ENCODE data around the gene ZNF365.
"Not testable (repeated sequence)": the region's sequence is repeated elsewhere in the genome, so short reads cannot be mapped to it uniquely, and the experiment has no call there.

The ZNF365 gene

DNA sequence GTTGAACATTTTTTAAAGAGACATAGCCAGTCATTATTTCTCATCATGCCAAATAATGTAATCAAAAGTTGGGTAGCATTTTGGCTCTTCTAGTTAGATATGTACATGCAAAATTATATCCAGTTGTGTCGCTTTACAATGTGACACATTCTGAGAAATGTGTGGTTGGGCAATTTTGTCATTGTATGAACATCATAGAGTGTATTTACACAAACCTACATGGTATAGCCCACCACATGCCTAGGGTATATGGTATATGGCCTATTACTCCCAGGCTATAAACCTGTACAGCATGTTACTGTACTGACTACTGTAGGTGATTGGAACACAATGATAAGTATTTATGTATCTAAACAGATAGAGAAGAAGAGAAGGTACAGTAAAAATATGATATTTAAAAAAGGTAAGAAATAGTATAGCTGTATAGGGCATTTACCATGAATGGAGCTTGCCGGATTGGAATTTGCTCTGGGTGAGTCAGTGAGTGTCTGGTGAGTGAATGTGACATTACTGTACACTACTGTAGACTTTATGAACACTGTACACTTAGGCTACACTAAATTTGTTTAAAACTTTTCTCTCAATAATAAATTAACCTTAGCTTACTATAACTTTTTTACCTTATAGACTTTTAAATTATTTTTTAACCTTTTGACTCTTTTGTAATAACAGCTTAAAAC, 16.5 kb downstream of the ZNF365 start:
- no peak overlapping the region for H3K27ac ChIP-seq (ENCODE audit: insufficient read depth, low read depth, low read length, poor library complexity, severe bottlenecking)
- H3K4me3 ChIP-seq (ENCODE audit: insufficient read depth, low read depth, low read length), result no peak overlapping the region
- no peaks in the 10 kb centered on the region for H3K4me1 ChIP-seq (ENCODE audit: control insufficient read depth, insufficient read depth, low read length)
- H3K27me3 ChIP-seq (ENCODE audit: control insufficient read depth, insufficient read depth, low read length, poor library complexity, severe bottlenecking), result no peaks in the 10 kb centered on the region
- no peaks in the 10 kb centered on the region for H3K36me3 ChIP-seq (ENCODE audit: control insufficient read depth, insufficient read depth, low read length)
- 94 to 100% methylated on average over 2 of the region's 2 CpGs for WGBS, 2 experiments
- H3K9me3 ChIP-seq (ENCODE audit: control insufficient read depth, low read length), result no peaks in the 10 kb centered on the region

DNA sequence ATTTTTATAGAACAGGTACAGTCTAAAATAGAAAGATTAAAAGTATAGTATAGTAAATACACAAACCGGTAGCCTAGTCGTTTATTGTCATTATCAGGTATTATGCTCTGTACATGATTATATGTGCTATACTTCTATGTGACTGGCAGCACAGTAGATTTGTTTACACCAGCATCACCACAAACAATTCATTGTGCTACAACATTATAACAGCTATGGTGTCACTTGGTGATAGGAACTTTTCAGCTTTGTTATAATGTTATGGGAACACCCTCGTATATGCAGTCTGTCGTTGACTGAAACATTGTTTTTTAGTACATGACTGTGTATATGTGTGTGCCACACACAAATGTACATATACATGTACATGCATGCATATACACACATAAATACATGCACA, 19.1 kb downstream of the ZNF365 start:
- Histone ChIP-seq H3K9me3 (ENCODE audit: control insufficient read depth, low read length) (no peaks in the 10 kb centered on the region), H3K27ac (ENCODE audit: insufficient read depth, low read depth, low read length, poor library complexity, severe bottlenecking) (no peak overlapping the region), H3K4me1 (ENCODE audit: control insufficient read depth, insufficient read depth, low read length) (no peaks in the 10 kb centered on the region), H3K36me3 (ENCODE audit: control insufficient read depth, insufficient read depth, low read length) (no peaks in the 10 kb centered on the region), H3K27me3 (ENCODE audit: control insufficient read depth, insufficient read depth, low read length, poor library complexity, severe bottlenecking) (no peaks in the 10 kb centered on the region), H3K4me3 (ENCODE audit: insufficient read depth, low read depth, low read length) (no peak overlapping the region)
- whole genome bisulfite sequencing, 2 experiments, result 94% methylated on average over 2 of the region's 4 CpGs; no CpG with 5 or more reads in 1 of the 2 experiments

DNA sequence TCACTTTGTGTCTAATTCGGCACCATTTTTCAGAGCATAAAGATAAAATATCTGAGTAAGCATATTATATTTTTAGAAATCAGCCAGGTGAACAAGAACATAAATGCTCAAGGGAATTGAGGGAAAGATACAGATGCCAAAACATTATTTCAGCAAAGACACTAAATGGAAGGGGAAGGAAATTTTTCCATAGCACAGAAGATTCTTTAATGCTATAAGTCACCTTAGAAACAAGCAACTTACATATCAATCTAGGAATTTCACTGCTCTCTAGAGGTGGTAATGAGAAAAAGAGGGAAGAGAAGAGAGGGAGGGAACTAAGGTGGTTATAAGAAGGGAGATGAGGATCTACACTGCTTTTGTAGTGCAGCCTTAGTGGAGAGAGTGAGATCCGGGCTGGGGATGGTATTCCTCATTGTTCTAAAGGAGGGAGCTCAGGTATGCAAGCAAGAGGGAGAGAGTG, 20.4 kb downstream of the ZNF365 start:
- no peaks in the 10 kb centered on the region for H3K9me3 ChIP-seq (ENCODE audit: control insufficient read depth, low read length)
- no peak overlapping the region for H3K4me3 ChIP-seq (ENCODE audit: insufficient read depth, low read depth, low read length)
- H3K4me1 ChIP-seq (ENCODE audit: control insufficient read depth, insufficient read depth, low read length), result no peaks in the 10 kb centered on the region
- no peaks in the 10 kb centered on the region for H3K36me3 ChIP-seq (ENCODE audit: control insufficient read depth, insufficient read depth, low read length)
- WGBS, 2 experiments, result 20 to 68% methylated on average over 1 to 2 of the region's 2 CpGs
- no peak overlapping the region for H3K27ac ChIP-seq (ENCODE audit: insufficient read depth, low read depth, low read length, poor library complexity, severe bottlenecking)
- no peaks in the 10 kb centered on the region for H3K27me3 ChIP-seq (ENCODE audit: control insufficient read depth, insufficient read depth, low read length, poor library complexity, severe bottlenecking)

DNA sequence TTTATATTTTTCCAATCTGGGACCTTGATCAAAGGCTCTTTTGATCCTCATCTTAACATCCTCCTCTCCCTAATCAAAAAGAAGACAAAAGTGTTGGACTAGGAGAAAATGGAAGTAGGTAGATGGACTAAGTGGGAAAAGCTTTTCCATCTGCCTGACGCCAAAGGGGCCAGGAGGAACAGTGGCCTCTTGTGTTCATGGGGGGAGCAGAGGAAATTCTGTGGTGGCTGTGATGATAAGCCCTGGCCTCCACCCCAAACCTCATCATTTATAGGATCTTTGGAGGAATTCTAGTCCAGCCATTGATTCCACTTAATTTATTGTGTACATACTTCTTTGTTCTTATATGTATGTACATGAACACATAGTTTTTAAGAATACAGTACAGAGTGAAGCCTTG, 21.7 kb downstream of the ZNF365 start:
- H3K36me3 ChIP-seq (ENCODE audit: control insufficient read depth, insufficient read depth, low read length), result no peaks in the 10 kb centered on the region
- H3K4me1 ChIP-seq (ENCODE audit: control insufficient read depth, insufficient read depth, low read length), result no peaks in the 10 kb centered on the region
- WGBS, 2 experiments, result 80% methylated on average over 1 of the region's 1 CpG
- H3K27me3 ChIP-seq (ENCODE audit: control insufficient read depth, insufficient read depth, low read length, poor library complexity, severe bottlenecking), result no peaks in the 10 kb centered on the region
- H3K27ac ChIP-seq (ENCODE audit: insufficient read depth, low read depth, low read length, poor library complexity, severe bottlenecking), result no peak overlapping the region
- H3K9me3 ChIP-seq (ENCODE audit: control insufficient read depth, low read length), result no peaks in the 10 kb centered on the region
- H3K4me3 ChIP-seq (ENCODE audit: insufficient read depth, low read depth, low read length), result no peak overlapping the region

DNA sequence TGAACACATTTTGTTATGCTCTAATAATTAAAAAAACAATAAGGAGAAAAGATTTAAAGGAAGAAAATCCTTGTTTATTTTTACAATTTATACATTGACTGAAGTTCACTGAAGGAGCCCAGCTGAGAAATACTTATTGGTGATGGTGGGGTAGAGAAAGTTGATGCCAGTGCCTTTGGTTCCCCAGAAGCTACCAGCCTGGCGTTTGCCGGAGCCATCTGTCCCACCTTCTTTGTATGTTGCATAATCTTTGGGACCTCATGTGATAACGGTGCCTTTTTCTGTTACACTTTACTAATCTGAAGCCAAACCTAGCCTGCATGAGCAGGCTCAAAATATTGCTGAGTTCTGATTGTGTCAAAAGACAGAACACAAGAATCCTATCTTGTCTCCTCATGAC, 22.7 kb downstream of the ZNF365 start:
- H3K27me3 ChIP-seq (ENCODE audit: control insufficient read depth, insufficient read depth, low read length, poor library complexity, severe bottlenecking), result no peaks in the 10 kb centered on the region
- H3K36me3 ChIP-seq (ENCODE audit: control insufficient read depth, insufficient read depth, low read length), result no peaks in the 10 kb centered on the region
- H3K27ac ChIP-seq (ENCODE audit: insufficient read depth, low read depth, low read length, poor library complexity, severe bottlenecking), result no peak overlapping the region
- H3K4me1 ChIP-seq (ENCODE audit: control insufficient read depth, insufficient read depth, low read length), result no peaks in the 10 kb centered on the region
- no peak overlapping the region for H3K4me3 ChIP-seq (ENCODE audit: insufficient read depth, low read depth, low read length)
- WGBS, 2 experiments, result 91 to 96% methylated on average over 3 of the region's 3 CpGs
- no peaks in the 10 kb centered on the region for H3K9me3 ChIP-seq (ENCODE audit: control insufficient read depth, low read length)

DNA sequence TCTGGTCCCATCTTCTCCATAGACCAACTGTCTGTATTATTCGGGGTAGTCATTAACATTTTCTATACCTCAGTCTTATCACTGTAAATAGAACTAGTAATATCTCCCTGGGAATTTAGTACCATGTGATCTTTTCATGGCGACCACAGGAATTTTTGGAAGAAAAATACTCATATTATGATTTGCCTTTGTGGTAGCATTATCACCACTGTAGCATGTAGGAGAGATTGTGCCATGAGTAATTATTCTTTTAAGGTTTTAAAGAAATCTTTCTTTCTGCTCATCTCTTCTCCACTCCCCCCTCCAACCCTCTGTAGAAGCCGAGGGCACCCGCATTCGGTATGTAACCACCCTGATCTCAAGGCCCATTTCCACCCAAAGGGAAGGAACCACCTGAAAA, 25.0 kb downstream of the ZNF365 start:
- Histone ChIP-seq H3K4me3 (ENCODE audit: insufficient read depth, low read depth, low read length) (no peak overlapping the region), H3K36me3 (ENCODE audit: control insufficient read depth, insufficient read depth, low read length) (no peaks in the 10 kb centered on the region), H3K27me3 (ENCODE audit: control insufficient read depth, insufficient read depth, low read length, poor library complexity, severe bottlenecking) (no peaks in the 10 kb centered on the region), H3K4me1 (ENCODE audit: control insufficient read depth, insufficient read depth, low read length) (no peaks in the 10 kb centered on the region), H3K9me3 (ENCODE audit: control insufficient read depth, low read length) (no peaks in the 10 kb centered on the region), H3K27ac (ENCODE audit: insufficient read depth, low read depth, low read length, poor library complexity, severe bottlenecking) (no peak overlapping the region)
- WGBS, 2 experiments, result 96 to 100% methylated on average over 5 of the region's 5 CpGs

DNA sequence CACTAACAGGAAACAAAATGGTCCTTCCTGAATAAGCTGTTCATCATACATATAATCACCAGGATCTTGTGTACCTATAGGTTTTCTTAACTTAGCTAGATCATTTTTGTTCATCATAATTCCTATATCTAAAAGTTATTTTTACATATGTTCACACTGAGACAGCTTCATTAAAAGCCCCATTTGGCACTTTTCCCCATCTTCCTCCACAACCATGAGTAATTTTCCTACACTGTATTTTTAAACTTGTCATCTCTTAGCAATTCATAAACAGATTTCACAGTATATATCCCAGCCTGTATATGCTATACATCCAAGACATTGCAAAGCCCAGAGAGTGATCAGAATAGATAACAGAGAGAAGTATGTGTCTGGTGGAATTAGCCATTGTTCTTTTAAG, 28.3 kb downstream of the ZNF365 start:
- Histone ChIP-seq H3K4me1 (ENCODE audit: control insufficient read depth, insufficient read depth, low read length) (no peaks in the 10 kb centered on the region), H3K36me3 (ENCODE audit: control insufficient read depth, insufficient read depth, low read length) (no peaks in the 10 kb centered on the region), H3K9me3 (ENCODE audit: control insufficient read depth, low read length) (no peaks in the 10 kb centered on the region), H3K4me3 (ENCODE audit: insufficient read depth, low read depth, low read length) (no peak overlapping the region), H3K27ac (ENCODE audit: insufficient read depth, low read depth, low read length, poor library complexity, severe bottlenecking) (no peak overlapping the region), H3K27me3 (ENCODE audit: control insufficient read depth, insufficient read depth, low read length, poor library complexity, severe bottlenecking) (no peaks in the 10 kb centered on the region)

DNA sequence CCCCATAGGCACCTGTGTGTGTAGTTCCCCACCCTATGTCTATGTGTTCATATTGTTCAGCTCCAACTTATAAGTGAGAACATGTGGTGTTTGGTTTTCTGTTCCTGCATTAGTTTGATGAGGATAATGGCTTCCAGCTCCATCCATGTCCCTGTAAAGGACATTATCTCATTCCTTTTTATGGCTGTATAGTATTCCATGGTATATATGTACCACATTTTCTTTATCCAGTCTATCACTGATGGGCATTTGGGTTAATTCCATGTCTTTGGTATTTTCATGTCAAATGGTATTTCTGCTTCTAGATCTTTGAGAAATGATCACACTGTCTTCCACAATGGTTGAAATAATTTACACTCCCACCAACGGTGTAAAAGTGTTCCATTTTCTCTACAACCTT, 36.4 kb downstream of the ZNF365 start:
- not testable (repeated sequence) for H3K4me1 ChIP-seq (ENCODE audit: control insufficient read depth, insufficient read depth, low read length); H3K27ac ChIP-seq (ENCODE audit: insufficient read depth, low read depth, low read length, poor library complexity, severe bottlenecking)
- 77 to 85% methylated on average over 1 of the region's 1 CpG for WGBS, 2 experiments

DNA sequence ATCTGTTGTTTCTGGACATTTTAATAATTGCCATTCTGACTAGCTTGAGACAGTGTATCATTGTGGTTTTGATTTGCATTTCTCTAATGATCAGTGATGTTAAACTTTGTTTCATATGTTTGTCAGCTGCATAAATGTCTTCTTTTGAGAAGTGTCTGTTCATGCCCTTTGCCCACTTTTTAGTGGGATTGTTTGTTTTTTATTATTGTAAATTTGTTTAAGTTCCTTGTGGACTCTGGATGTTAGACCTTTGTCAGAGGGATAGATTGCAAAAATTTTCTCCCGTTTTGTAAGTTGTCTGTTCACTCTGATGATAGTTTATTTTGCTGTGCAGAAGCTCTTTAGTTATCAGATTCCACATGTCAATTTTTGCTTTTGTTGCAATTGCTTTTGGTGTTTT, 36.8 kb downstream of the ZNF365 start:
- not testable (repeated sequence) for H3K9me3 ChIP-seq (ENCODE audit: control insufficient read depth, low read length); H3K4me1 ChIP-seq (ENCODE audit: control insufficient read depth, insufficient read depth, low read length); H3K27ac ChIP-seq (ENCODE audit: insufficient read depth, low read depth, low read length, poor library complexity, severe bottlenecking); H3K36me3 ChIP-seq (ENCODE audit: control insufficient read depth, insufficient read depth, low read length); H3K27me3 ChIP-seq (ENCODE audit: control insufficient read depth, insufficient read depth, low read length, poor library complexity, severe bottlenecking); H3K4me3 ChIP-seq (ENCODE audit: insufficient read depth, low read depth, low read length)
- 93 to 95% methylated on average over 1 of the region's 1 CpG for WGBS, 2 experiments

More for the DNA sequence above, 36.4 kb downstream of the ZNF365 start:
- H3K36me3 ChIP-seq (ENCODE audit: control insufficient read depth, insufficient read depth, low read length); H3K27me3 ChIP-seq (ENCODE audit: control insufficient read depth, insufficient read depth, low read length, poor library complexity, severe bottlenecking); H3K4me3 ChIP-seq (ENCODE audit: insufficient read depth, low read depth, low read length); H3K9me3 ChIP-seq (ENCODE audit: control insufficient read depth, low read length): not testable (repeated sequence)

DNA sequence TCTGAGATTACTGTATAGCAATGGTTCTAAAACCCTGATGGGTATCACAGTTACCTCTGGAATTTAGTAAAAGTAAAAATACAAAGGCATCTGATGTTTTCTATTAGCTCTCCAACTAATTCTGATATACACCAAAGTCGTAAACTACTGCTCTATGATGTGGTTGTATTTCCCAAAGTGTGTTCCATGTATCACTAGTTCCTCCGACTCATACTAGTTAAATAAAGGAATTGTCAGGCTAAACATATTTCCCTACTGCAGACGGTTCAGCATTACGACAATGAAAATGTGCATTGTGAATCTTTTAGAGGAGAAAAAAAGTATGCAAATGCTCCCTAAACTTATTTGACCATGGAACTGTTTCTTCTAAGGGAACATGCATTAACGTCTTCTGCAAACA, 38.9 kb downstream of the ZNF365 start:
- H3K27me3 ChIP-seq (ENCODE audit: control insufficient read depth, insufficient read depth, low read length, poor library complexity, severe bottlenecking), result no peaks in the 10 kb centered on the region
- WGBS, 2 experiments, result 91 to 96% methylated on average over 5 of the region's 5 CpGs
- H3K9me3 ChIP-seq (ENCODE audit: control insufficient read depth, low read length), result no peaks in the 10 kb centered on the region
- no peaks in the 10 kb centered on the region for H3K36me3 ChIP-seq (ENCODE audit: control insufficient read depth, insufficient read depth, low read length)
- no peaks in the 10 kb centered on the region for H3K4me1 ChIP-seq (ENCODE audit: control insufficient read depth, insufficient read depth, low read length)
- H3K27ac ChIP-seq (ENCODE audit: insufficient read depth, low read depth, low read length, poor library complexity, severe bottlenecking), result no peak overlapping the region
- no peak overlapping the region for H3K4me3 ChIP-seq (ENCODE audit: insufficient read depth, low read depth, low read length)

DNA sequence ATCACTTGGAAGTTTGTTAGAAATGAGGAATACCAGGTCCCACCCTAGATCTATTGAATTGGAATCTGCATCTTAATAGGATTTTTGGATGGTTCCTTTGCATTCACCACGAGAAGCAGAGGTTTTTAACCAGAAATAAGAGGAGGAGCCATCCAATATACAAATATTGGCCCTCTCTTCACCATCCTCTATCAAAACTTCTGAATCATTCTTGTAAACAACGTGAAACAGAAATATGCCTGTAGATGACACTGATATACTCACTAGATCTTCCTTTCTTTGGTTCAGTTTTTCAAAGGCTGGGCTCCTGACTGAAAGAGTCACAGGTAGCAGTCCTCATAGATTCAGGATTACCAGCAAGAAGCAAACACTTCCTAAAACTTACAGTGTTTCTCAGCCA, 39.5 kb downstream of the ZNF365 start:
- WGBS, 2 experiments, result 75 to 85% methylated on average over 2 of the region's 2 CpGs
- H3K4me3 ChIP-seq (ENCODE audit: insufficient read depth, low read depth, low read length), result no peak overlapping the region
- no peaks in the 10 kb centered on the region for H3K27me3 ChIP-seq (ENCODE audit: control insufficient read depth, insufficient read depth, low read length, poor library complexity, severe bottlenecking)

More for the DNA sequence above, 39.5 kb downstream of the ZNF365 start:
- H3K4me1 ChIP-seq (ENCODE audit: control insufficient read depth, insufficient read depth, low read length), result no peaks in the 10 kb centered on the region
- no peaks in the 10 kb centered on the region for H3K36me3 ChIP-seq (ENCODE audit: control insufficient read depth, insufficient read depth, low read length)
- H3K27ac ChIP-seq (ENCODE audit: insufficient read depth, low read depth, low read length, poor library complexity, severe bottlenecking), result no peak overlapping the region
- H3K9me3 ChIP-seq (ENCODE audit: control insufficient read depth, low read length), result no peaks in the 10 kb centered on the region

Measured in ectodermal cell (in vitro differentiated cells).